GM18508 (cell line): ENCODE measurements around the gene TMEM11.

ENCODE experiments used
- ATAC-seq: cut with Tn5 transposase; IDR thresholded peaks from one replicate; pipeline ENCODE4 v1.9.1; 2021; ENCODE audit warnings: moderate number of reproducible peaks; ENCODE audit not compliant: insufficient read depth, unreplicated experiment

Gene TMEM11, protein sequence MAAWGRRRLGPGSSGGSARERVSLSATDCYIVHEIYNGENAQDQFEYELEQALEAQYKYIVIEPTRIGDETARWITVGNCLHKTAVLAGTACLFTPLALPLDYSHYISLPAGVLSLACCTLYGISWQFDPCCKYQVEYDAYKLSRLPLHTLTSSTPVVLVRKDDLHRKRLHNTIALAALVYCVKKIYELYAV

DNA sequence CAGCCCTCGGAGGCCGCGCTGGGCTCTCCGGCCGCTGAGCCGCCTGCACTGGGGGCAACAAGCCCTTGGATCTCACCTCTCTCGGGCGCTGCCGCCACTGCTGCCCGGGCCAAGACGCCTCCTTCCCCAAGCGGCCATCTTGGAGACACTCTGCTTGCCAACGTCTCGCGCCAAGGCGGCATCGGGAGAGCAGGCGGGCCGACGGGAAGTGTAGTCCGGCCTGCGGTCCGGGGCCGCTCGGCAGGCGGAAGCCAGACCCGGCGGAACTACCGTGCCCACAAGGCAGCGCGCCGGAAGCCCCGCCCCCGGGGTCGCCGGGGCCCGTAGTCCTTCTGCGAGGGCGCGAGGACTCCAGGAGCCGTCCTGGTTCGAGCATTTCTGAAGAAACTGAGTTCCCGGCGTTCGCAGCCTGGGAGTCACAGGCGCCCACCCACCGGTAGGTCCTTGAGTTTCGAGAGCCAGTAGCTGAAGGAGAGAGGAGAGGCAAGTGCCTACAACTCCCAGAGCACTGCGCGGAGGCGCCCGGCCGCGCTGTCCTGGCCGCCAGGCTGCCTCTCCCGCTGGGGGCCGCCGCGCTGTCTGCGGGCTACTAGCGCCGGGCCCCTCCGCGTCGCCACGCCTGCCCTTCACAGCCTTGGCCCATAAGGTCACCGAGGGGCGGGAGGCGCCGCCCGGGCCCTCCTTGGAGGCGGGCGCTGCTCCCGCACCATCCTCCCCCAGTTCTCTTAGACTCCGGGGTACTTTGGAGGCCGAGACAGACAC is at the start of gene TMEM11:
TSS of gene TMEM11 (minus strand) at position 147 of the 762 bp plus-strand sequence. CDS start at position 138, 9 bp downstream.
- ATAC-seq = peak; percentile 71

DNA sequence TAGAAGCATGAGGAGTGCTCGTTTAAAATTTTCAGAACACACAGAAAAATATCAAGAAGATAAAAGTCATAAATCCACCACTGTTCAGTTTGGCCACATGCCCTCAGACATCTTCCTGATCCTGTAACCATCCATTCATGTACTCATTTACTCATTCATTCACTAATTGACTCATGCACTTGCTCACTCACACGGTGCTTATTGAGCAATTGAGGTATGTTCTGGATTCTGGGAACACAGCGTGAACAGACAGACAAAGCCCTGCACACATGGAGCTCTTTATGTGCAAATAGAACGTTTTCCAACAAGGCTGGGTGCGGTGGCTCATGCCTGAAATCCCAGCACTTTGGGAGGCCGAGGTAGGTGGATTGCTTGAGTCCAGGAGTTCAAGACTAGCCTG is 49.4 kb upstream of the TMEM11 start:
- ATAC-seq = no peak

DNA sequence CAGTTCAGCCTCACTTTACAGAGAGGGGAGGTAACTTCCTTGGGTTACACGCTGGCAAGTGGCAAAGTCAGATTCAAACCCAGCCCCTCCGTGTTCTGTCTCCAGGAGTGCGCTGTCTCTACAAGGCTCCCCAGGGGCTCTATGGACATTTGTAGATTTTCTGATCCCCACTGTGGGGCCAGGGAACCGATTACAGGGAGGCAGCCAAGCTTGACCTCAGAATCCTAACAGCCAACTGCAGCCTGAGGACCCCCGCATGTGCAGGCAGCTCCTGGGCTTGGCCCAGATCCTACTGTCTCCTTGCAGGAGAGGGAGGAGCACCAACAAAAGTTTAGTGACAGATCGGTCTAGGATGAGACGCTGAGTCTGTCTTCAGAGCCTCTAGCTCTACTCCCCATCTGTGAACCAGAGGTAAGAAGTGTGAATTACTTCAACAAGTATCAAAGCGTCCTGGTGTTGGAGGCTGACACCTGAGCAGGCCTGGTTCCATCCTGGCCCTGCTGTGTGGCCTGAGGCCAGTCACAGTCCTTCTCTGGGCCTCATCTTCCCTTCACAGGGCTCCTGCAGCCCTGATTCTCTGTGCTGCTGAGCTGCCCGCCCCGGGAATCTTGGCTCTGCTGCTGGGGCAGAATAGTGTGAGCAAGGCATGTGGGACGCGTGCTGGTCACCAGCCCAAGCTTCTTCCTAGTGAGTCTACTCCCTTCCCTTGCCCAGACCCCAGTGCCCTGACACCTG is 48.5 kb upstream of the TMEM11 start:
- no peak for ATAC-seq

DNA sequence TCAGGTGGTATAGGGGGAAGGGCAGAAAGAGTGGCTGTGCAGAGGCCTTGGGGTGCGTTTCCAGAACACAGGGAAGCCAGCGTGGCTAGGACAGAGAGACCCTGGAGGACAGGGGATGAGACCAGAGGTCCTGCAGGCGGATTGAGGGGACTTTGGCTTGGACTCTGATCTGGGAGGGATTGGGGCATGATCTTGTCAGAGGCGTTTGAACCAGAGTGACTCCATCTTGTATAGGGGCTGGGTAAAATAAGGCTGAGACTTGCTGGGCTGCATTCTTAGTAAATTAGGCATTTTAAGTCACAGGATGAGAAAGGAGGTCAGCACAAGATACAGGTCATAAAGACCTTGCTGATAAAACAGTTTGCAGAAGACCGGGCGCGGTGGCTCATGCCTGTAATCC is 44.6 kb upstream of the TMEM11 start:
- no peak for ATAC-seq

DNA sequence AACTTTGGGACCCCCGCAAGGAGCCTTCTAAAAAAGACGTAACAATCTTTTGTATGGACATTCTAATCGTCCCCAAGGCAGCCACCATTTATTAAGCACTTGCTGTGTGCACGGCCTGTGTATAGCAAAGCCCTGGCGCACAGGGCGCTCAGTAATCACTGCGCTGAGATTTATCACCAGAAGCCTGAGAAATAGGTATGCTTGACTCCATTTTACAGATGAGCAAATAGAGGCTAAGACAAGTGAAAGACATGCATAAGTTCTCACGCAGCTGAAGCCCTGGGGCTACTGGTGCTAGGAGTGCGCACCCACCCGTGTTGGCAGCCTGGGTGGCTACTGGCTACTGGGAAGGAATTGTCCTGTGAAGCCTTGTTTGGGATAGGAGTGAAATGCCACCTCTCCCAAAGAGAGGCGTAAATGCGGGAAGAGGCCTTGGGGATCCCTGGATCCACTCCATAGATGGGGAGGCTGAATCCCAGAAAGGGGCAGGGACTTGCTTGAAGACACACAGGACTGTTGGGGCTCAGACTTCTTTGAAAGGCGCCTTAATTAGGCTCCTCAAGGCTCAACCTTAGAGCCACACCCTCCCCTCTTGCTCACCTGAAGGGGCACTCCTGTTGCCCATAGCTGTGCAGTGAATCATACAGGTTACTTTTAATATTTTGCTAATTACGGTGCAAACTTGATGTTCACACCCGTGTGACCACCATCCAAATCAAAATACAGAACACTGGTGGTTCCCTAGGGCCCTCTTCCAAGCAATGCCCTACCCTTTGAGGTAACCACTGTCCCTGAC is 39.9 kb upstream of the TMEM11 start:
- no peak for ATAC-seq

DNA sequence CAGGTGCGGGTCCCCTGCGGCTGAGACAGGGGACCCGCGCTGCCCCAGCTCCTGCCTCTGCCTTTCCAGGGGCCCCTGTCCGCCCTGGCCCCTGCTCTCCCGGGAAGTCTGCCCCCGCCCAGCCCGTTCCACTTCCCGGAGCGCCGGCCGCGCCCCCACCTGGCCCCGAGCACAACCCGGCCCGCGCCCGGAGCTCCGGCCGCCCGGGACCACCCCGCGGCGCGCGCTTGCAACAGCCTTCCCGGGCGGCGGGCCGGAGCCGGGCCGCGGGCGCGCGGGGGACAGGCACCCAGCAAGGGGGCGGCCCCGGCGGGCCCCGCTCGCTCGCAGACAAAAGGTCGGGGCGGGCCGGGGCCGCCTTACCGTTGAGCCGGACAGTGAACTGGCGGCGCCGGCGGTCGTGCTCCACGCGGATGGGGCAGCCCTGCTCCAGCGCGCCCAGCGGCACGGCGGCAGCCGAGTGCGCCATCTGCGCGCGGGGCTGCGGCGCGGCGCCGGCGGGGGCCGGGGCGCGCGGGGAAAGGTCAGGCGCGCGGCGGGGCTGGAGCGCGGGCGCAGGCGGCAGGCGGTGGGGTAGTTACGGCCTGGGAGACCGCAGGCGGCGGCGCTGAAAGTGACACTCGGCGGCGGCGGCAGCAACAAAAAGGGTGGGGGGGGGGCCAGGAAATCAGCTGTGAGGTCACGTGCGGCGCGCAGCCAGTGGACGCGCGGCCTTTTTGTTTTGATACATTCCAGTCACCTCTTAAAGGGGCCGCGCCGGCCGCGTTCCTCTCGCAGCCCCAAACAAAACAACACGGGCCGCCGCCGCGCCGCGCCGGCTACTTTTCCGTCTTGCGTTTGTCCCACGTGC is 39.1 kb upstream of the TMEM11 start, which contains the start of gene NATD1:
TSS of gene NATD1 (minus strand) at position 615 of the 850 bp plus-strand sequence. CDS start at position 469, 146 bp downstream.
- ATAC-seq = no peak

DNA sequence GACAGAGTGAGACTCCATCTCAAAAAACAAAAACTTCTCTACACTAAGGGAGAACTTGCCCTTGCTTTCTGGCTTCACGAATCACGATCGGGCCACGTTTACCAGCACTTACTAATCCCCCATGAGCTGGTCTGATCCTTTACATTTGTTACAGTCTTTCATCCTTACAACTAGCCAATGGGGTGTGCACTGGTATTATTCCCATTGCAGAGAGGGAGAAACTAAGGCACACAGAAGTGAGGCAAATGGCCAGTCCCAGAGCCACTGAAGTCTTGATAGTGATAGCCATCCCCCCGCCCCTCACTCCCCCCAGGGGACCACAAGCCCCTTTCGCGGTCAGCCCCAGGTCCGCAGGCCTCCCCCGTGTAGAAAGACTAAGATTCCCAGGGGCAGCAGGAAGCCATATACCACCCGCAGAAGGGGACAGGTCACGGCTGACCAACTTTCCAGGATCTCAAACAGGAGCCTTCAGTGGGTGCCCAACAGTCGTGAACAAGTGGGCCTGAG is 38.4 kb upstream of the TMEM11 start:
- no peak for ATAC-seq

DNA sequence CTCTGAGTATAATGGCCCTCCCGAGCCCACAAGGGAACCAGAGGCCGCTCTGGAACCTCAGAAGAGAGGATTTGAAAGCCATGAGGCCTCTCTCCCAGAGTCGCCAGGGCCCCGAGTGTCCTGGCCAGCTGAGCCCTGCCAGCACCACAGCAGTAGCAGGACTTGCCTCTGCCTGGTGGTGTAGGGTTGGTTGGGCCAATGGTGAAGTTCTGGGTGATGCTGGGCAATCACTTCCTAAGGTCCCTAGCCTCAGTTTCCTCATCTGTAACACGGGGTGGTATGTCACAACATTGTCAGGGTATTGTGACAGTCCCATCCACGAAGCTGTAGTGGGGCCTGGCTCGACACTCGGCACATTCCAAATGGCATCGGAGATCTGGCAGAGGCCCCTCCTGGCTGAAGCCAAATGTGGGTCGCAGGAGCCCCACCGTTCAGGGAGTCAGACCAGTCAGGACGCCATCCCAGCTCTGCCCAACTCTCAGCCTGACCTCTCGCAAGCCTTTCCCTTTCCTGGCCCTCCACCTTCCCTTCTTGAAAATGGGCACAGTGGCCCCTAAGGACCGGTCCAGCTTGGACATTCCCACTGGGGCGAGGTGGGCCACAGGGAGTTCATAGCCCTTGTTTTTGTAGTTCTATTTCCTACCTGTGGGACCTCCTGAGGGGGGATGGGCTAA is 37.5 kb upstream of the TMEM11 start:
- ATAC-seq = no peak

DNA sequence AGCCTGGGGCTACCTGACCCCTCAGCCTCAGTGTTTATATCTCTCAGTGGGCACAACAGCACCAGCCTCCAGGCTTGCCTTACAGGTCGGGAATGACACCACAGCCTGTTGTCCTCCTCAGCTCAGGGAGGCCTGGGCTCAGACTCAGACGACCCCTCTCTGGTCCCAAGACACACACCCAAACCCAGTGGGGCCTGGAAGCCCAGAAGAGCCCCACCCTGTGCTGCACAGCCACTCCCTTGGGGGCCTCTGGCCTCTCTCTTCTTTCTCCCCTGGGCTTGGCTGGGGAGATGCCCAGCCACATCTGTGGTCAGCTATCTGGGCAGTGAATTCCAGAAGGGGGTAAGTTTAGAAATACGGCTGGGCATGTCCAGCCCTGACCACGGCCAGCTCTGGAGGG is 36.9 kb upstream of the TMEM11 start:
- no peak for ATAC-seq

DNA sequence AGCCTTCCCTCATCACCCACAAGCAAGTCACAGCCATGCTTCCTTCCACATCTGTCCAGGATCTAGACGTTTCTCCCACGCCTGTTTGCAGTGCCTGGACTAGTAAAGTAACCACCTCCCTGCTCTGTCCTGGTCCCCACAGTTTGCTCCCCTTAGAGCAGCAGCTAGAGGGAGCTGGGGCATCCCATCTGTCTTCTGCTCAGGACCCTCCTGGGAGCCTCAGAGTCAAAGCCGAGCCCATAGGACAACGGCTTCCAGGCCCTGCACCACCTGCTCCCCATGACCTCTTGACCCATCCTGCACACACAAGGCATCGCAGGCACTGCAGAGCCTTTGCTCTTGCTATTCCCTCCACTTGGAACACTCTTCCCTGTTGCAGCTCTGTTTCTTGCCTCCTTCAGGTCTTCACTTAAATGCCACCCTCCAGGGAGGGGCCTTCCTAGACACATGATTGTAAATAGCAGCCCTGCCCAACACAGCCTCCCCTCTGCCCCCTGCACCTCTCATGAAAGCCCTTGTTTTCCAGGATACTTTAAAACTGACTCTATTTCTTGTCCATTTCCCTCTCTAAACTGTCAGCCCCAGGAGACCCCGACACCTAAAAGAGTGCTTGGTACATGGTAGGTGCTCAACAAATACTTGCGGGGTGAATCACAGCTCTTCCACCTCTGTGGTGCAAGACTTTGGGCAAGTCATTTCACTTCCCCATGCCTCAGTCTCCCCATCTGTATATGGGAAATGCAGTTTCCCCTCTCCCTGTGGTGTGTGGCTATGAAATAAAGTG is 36.2 kb upstream of the TMEM11 start:
- no peak for ATAC-seq

DNA sequence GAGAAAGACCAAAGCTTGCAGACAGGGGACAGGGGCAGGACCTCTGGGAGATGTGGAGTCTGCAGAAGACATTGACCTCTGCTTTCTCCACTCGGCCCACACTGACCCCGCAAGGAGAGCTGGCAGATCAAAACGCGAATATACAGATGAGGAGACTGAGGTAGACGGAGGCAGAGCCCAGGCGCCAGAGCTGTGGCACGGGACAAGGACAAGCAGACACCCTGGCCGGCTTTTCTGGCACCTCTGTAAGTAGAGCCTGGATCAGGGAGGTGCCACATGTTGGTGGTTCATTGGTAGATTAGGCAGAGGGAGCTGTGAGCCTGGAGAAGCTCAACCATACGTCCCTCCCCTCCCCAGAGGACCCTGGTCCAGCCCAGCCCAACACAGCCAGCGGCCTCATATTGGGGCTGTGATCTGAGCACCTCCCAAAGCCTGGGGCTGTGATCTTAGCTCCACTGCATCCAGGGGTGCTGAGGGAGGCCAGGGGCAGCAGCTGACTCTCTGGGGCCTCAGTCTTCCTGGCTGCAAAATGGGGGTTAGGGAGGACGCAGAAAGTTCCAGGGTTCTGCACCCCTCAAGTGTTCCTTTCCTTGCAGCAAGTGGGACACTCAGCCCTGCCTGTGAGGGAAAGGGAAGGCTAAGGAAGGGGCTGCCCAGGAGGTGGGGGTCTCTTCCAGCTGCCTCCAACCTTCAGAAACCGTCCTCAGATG is 35.3 kb upstream of the TMEM11 start:
- ATAC-seq = no peak

DNA sequence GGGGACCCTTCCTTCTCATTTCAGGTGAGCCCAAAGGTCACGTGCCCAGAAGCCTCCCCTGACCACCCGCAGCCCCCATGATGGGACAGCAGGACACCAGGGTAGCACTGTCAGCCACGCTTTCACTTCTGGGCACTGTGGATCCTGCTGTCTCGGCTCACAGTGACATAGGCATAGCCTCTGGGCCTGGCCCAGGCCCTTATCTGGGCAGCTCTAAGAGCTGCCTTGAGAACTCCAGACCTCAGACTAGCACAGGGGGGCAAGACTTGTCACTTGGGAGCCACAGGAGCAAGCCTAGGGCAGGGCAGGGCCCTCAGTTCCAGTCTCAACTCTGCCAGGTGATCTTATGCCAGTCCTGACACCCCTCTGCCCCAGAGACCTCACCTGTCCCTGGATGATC is 34.5 kb upstream of the TMEM11 start:
- ATAC-seq = no peak

DNA sequence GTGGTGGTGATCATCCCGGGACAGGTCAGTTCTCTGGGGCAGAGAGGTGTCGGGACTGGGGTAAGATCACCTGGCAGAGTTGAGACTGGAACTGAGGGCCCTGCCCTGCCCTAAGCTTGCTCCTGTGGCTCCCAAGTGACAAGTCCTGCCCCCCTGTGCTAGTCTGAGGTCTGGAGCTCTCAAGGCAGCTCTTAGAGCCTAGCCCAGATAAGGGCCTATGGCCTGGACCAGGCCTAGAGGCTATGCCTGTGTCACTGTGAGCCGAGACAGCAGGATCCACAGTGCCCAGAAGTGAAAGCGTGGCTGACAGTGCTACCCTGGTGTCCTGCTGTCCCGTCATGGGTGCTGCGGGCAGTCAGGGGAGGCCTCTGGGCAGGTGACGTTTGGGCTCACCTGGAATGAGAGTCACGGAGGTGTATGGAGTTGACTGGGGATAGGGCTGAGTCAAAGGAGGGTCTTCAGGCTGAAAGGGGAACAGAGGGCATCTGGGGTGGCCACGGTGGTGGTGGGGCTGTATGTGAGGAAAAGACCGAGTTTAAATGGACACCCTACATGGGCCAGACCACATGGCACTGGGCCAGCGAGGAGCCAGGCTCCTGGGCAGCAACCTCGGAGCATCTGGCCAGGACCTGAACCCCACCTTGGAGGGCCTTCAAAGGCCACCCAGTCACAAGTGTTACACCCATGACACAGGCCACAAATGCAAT is 33.7 kb upstream of the TMEM11 start:
- no peak for ATAC-seq

DNA sequence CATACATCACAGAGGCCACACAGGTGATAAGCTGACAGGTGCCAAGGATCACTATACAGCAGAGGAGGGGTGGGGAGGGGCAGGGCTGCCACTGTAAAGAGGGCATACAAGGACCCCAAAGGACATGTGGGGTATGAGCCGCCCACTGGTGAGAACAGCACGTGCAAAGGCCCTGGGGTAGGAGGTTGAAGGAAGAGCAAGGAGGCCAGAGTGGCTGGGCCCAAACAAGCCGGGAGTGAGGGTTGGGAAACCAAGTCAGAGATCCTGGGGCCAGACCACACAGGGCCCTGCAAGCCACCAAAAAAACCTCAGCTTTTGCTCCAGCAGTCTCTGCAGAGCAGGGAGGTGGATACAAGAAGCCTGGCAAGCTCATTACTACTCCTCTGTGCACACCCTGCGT is 32.7 kb upstream of the TMEM11 start:
- no peak for ATAC-seq

DNA sequence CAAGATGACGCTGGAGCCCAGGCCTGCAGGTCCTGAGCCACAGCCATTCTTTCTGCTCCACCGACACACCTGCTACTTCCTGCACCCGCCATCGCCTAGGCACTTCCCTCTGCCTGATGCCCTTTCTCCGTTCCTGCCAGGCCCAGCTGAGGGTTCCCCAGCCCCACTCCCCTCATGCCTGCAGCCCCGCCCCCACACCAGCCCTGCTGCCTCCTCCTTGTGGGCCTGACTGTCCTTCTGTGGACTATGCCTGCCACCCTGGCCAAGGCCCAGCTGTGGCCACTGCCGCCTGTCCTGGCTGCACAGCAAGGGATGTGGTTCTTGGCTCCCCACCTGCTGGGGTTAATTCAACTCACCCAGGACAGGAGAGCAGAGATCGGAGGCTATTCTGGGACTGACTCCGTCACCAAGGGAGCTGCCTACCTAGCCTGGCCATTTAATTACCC is 31.7 kb upstream of the TMEM11 start:
- ATAC-seq = no peak

DNA sequence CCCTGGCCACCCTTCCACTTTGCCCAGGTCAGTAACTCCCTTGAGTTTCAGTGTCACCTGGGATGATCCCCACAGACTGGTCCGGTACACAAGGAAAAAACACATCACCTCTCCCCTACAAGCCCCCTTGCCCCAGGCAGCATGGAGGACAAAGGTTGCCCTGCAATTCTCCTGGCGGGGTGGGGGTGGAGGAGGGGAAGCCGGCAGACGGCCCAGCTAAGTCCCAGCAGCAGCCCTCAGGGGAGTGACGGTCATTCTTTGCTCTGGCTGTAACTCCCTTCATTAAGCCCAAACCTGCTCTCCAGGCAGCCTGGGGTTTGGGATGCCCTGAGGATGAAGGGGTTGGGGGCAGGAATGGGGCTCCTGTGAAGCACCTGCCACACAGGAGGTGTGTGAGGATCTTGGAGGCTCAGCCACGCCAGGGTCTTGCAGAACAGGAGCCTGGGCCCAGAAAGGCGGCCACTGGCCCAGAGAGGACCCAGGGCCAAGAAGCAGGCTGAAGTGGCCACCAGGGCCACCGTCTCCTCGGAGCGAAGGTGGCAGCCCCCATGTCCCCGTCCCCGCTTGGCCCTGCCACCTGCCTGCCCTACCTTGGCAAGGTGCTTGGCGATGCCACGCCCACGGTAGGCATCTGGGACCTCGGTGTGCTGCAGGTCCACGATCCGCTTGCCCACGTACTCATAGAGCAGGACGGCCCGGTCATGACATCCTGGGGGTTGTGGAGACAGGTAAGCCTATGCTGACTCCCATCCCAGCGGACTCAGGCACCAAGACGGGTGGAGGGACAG is 29.7 kb upstream of the TMEM11 start:
- ATAC-seq = no peak
